Cardiac fibroblast (primary cell): ENCODE results near the gene INTS15.
A peak's percentile ranks its signal among the peaks of the same experiment; 100 is the strongest.

Source experiments
- DNase-seq, 2 donors: peaks; one replicate each; pipeline versions ENCODE4 v3.0.0 to v3.0.0-alpha.2; 2010; ENCODE audit warnings: low read depth in 2 of 2
- H3K4me3 ChIP-seq, 2 donors: replicated peaks in 1 of 2; 1 replicate in 1 of 2; 2 replicates in 1 of 2; pipeline ENCODE4 v1.5.1; 2011; ENCODE audit warnings: low read depth in 2 of 2, low read length in 2 of 2, mild to moderate bottlenecking in 2 of 2, moderate library complexity in 1 of 2
- CTCF ChIP-seq: IDR thresholded peaks from one replicate; pipeline ENCODE4 v1.5.1; 2011; ENCODE audit warnings: low read depth, mild to moderate bottlenecking, low read length, inconsistent platforms

The INTS15 gene

GRCh38 chr7:6553448-6554044 is 36.3 kb upstream of the INTS15 start:
- no peak overlapping the region for H3K4me3 ChIP-seq
- no peak for TF ChIP-seq CTCF
- no peak for DNase-seq

GRCh38 chr7:6554848-6555247 is 35.0 kb upstream of the INTS15 start:
- no peak overlapping the region for H3K4me3 ChIP-seq
- TF ChIP-seq CTCF, result no peak
- no peak for DNase-seq

GRCh38 chr7:6556196-6556595 is 33.6 kb upstream of the INTS15 start:
- TF ChIP-seq CTCF, result no peak
- H3K4me3 ChIP-seq, result no peak overlapping the region
- no peak for DNase-seq

GRCh38 chr7:6558837-6559236 is 31.0 kb upstream of the INTS15 start:
- DNase-seq, result peak; percentile 50 to 52
- no peak overlapping the region for H3K4me3 ChIP-seq
- peak; percentile 54 for TF ChIP-seq CTCF

GRCh38 chr7:6559896-6560295 is 29.9 kb upstream of the INTS15 start:
- no peak for TF ChIP-seq CTCF
- H3K4me3 ChIP-seq, result no peak overlapping the region
- DNase-seq, result no peak

- TF ChIP-seq CTCF, result no peak
- H3K4me3 ChIP-seq, result no peak overlapping the region
- no peak for DNase-seq
These were observed 27.7 kb upstream of the INTS15 start for GRCh38 chr7:6562106-6562505.
